Activated CD8-positive, alpha-beta memory T cell treated with anti-CD3 and anti-CD28 coated beads for 24 hours (primary cell): ENCODE data around the gene PPP1R1A.

Source experiments
- DNase-seq: peaks from one replicate; pipeline ENCODE4 v3.0.0-alpha.2; 2020

The PPP1R1A gene

DNA sequence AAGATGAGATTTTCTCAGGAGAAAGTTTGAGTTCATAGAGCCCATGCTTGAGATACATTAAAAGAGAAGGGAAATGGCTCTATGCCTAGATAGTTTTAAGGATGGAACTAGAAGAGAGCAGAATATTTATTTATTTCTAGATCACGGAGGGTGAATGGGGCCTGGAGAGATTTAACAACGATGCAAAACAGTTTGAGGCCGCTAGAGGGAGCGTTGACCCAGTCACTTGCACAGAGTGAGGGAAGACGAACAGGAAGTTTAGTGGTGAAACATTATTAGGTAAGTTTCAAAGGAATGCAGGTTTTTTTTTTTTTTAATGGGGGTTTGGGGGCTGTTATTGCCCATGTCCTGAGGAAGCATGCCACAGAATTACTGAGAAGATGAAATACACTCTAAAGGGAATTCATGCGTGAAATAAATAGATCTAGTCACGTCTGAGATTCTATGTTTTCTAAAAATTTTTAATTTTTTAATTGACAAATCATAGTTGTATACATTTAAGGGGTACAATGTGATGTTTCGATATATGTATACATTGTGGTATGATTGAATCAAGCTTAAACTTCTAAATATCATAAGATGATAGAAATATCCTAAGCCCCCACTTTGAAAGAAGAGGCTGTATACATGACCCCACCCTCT lies 14.8 kb upstream of the PPP1R1A start:
- peak; percentile 81 for DNase-seq

- DNase-seq: no peak
Measured at GRCh38 chr12:54602661-54603060, 14.2 kb upstream of the PPP1R1A start.

- DNase-seq: no peak
Measured at GRCh38 chr12:54601841-54602240, 13.4 kb upstream of the PPP1R1A start.

DNA sequence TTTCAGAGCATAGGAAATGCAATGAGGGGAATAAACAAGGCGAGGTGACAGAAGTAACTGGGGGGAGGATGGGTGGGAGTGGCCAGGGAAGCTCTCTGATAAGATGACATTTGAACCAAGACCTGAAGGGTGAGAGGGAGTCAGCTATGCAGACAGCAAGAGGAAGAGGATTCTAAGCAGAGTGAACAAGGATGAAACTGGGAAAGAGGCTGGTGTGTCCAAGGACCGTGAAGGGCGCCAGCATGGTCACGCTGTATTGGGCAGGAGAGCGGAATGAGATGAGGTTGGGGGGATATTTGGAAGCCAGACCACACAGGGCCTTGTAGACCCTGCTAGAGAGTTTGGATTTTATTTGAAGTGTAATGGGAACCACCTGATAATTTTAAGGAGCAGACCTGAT lies 10.5 kb upstream of the PPP1R1A start:
- DNase-seq: no peak

DNA sequence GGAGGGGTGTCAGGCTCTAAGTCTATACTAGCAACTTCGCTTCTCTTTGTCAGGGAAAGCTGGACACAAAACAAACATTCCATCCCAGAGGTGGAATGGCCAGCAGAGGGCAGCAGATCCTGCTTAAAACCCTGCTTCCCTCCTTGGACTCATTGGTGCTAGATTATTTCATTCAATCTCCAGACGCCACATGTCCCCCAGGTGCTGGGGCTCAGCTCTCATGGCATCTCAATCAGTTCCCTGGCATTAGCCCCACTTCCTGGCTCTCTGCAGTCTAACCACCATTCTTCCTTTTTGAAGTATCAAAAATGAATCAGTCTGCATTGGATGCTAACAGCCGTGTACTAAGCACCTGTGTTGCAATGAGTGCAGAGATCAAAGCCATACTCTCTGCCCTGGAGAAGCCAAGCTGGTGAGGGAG lies 8.1 kb upstream of the PPP1R1A start:
- DNase-seq: peak; percentile 82

DNA sequence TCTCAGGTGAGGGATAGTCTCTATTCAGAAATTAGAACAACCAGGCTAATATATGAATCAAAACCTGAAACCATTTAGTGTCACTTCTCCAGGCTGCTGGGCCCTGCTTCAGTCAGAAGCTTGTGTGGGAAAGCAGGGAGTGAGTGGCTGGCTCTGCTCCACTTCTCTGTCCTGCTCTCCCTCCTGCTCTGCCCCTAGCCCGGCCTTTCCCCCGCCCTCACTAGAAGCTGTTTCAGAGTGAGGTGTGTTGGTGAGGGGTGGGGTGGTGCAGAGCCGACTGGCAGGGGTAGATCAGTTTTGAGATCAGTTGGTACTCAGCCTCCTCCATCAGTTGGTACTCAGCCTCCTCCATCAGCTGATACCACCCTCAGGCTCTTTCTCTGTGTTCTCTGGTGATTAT lies 7.0 kb upstream of the PPP1R1A start:
- no peak for DNase-seq

GRCh38 chr12:54593725-54594124 lies 5.3 kb upstream of the PPP1R1A start:
- no peak for DNase-seq

GRCh38 chr12:54593135-54593534 lies 4.7 kb upstream of the PPP1R1A start:
- DNase-seq: no peak

DNA sequence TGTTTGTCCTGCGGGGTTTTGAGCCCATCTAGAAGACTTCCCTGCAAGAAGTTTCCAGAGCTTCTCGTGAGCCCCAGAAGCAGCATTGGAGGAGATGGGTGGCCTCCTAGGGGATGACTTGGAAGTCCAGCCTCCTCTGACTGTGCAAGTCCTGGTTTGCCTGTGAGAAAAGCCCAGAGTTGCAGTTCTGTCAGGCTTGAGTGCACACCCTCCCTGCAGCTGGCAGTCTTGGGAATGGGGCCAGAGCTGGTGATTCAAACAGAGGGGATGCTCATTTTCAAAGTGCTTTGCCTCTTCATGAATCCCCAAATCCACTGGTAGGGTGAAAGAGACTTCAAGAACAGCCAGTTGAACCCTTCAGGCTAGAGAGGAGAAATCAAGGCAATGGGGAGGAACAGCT lies 3.9 kb upstream of the PPP1R1A start:
- DNase-seq: no peak

DNA sequence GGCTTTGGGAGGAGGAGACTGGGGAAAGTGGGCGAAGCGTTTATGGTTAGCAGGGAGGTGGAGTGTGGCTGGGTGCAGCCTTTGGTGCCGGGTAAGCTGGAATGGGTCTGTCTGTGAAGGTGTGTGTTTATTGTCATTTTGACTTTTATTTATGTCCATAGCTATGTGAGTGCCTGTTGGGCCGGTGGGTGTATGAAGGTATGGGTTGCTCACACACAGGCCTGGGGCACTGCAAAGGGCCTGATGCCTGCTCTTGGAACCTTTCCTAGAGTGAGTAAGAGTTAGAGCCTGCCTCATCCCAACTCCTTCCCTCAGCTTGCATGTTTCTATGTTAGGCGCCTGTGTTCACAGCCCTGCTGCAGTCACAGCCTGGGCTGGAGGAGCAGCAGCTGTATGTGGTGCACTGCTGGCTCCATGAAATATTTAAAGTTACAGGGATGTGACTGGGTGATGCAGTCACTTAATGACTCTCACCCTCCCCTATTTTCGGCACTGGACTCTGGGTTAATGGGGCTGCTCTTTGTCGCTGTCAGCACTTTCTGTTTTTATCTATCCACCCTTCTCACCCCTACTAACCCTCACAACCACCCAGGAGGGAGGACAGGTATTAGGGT lies 2.6 kb upstream of the PPP1R1A start:
- no peak for DNase-seq

- DNase-seq: no peak
Measured at GRCh38 chr12:54589964-54590363, 1.5 kb upstream of the PPP1R1A start.

DNA sequence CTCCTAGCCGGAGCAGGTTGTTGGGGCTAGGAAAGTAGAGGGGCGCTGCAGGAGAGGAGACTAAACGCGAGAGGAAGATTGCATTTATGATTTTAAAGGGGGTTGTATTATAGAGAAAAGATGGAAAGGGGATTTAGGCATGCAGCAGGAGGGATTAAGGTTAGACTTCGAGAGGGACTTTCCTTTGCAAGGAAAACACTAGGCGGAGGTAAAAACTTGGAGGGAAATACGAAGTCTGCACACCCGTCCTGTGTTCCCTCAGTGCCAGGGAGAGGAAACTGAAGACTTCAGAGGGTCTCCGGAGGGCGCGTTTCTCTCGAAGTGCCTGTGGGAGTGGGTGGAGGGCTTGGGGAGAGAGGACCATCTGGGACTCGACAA lies 420 bp upstream of the PPP1R1A start:
- no peak for DNase-seq

GRCh38 chr12:54587315-54587873 lies 1.1 kb downstream of the PPP1R1A start:
- no peak for DNase-seq

DNA sequence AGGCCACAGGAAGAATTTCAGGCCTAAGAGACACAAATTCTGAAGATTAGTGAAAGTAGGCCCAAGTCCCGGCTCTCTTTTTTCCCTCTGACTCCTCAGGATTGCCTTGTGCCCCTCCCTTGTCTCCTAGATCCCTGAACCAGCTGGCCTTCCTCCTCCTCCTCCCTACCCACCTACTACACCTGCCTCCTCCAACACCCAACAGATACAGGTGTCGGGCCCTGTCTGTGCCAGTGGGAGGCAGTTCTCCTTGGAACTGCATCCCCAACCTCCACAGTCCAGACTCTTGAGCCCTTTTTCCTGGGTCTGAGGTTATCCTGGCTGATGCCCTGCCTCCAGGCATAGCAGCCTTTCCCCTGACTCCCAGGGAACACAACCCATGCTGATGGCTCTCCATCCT lies 1.8 kb downstream of the PPP1R1A start:
- no peak for DNase-seq

GRCh38 chr12:54585243-54585642 lies 3.2 kb downstream of the PPP1R1A start:
- DNase-seq: no peak

- no peak for DNase-seq
Measured at GRCh38 chr12:54584128-54584527, 4.3 kb downstream of the PPP1R1A start.

GRCh38 chr12:54583726-54584125 lies 4.7 kb downstream of the PPP1R1A start:
- no peak for DNase-seq

GRCh38 chr12:54581412-54581811 lies 7.0 kb downstream of the PPP1R1A start:
- no peak for DNase-seq

- DNase-seq: peak; percentile 97
Measured at GRCh38 chr12:54579696-54580333, 8.6 kb downstream of the PPP1R1A start.

- no peak for DNase-seq
Measured at GRCh38 chr12:54579258-54579657, 9.2 kb downstream of the PPP1R1A start.

DNA sequence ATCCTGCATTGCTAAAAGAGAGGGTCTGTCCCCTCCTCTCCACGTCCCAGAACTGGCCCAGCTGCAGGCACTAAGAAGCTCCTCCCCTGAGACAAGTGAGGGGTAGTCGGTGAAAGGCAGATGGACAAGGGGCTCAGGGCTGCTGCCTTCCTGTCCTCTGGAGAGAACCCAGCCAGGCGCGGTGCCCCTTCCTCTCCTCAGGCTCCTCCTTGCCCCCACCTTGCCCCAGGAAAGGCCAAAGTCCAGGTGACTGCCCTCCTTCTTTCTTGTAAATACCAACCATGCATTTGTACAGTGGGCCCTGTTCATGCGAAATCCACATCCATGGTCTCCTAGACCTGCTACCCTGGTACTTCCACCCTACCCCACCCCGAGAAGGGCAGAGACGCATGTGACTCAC lies 9.7 kb downstream of the PPP1R1A start:
- DNase-seq: no peak

- DNase-seq: no peak
Measured at GRCh38 chr12:54572881-54573280, 15.6 kb downstream of the PPP1R1A start.

- DNase-seq: no peak
Measured at GRCh38 chr12:54571193-54572188, 17.0 kb downstream of the PPP1R1A start.
